SK-N-SH treated with all-trans-retinoic acid at 6 μM for 48 hours (cell line): ENCODE data around the gene DTNBP1.

ENCODE experiments used
- CSDC2 ChIP-seq: fragments of 250-450 bp; sonication (Bioruptor Pico); IDR thresholded peaks from 2 replicates; pipeline ENCODE4 v1.5.0; 2020; ENCODE audit warnings: mild to moderate bottlenecking, moderate library complexity
- PATZ1 ChIP-seq: fragments of 250-450 bp; sonication (Bioruptor Pico); IDR thresholded peaks from 2 replicates; pipeline ENCODE4 v1.8.0; 2020; ENCODE audit warnings: mild to moderate bottlenecking, moderate library complexity, borderline replicate concordance
- RARB ChIP-seq: fragments of 250-450 bp; sonication (Bioruptor Pico); IDR thresholded peaks from 2 replicates; pipeline ENCODE4 v1.8.0; 2021; ENCODE audit warnings: mild to moderate bottlenecking, moderate library complexity
- ZFP3 ChIP-seq: fragments of 250-450 bp; sonication (Bioruptor Pico); IDR thresholded peaks from 2 replicates; pipeline ENCODE4 v1.5.0; 2020; ENCODE audit warnings: mild to moderate bottlenecking, moderate library complexity
- ZFP30 ChIP-seq: fragments of 450-650 bp; formaldehyde crosslinking; IDR thresholded peaks from 2 replicates; pipeline ENCODE4 v1.5.0; 2022; ENCODE audit warnings: mild to moderate bottlenecking, moderate library complexity

GRCh38 chr6:15546591-15546990 is 116.2 kb downstream of the DTNBP1 start:
- no peak for TF ChIP-seq PATZ1 (CRISPR knock-in tag)
- TF ChIP-seq CSDC2 = no peak
- TF ChIP-seq ZFP3 (CRISPR knock-in tag) = no peak
- TF ChIP-seq RARB = no peak
- TF ChIP-seq ZFP30 (CRISPR knock-in tag) = no peak
